GM10248 (cell line): Measurements from ENCODE around the gene GFPT1.

Source experiments
- CTCF ChIA-PET: fragments of 300-600 bp; sonication (Branson Sonifier 250); formaldehyde crosslinking; extraction: SDS; loops from one replicate; lab custom pipeline; 2021; ENCODE audit warnings: antibody characterized with exemption; lab: Yijun Ruan, JAX
- POLR2A ChIA-PET: fragments of 350-650 bp; sonication (Branson Sonifier 250); formaldehyde crosslinking; extraction: SDS; loops from one replicate; lab custom pipeline; 2020; ENCODE audit warnings: antibody characterized with exemption; lab: Yijun Ruan, JAX
- DNase-seq: peaks from one replicate; pipeline ENCODE4 v3.0.0; 2012; ENCODE audit errors: extremely low spot score
- TF ChIP-seq, protein P1 (sequence below): IDR thresholded peaks from 2 replicates; pipeline ENCODE4 v1.5.1; 2012; ENCODE audit warnings: mild to moderate bottlenecking, low read depth; ENCODE audit errors: extremely low read depth, missing control alignments, control extremely low read depth

GFPT1 gene

DNA sequence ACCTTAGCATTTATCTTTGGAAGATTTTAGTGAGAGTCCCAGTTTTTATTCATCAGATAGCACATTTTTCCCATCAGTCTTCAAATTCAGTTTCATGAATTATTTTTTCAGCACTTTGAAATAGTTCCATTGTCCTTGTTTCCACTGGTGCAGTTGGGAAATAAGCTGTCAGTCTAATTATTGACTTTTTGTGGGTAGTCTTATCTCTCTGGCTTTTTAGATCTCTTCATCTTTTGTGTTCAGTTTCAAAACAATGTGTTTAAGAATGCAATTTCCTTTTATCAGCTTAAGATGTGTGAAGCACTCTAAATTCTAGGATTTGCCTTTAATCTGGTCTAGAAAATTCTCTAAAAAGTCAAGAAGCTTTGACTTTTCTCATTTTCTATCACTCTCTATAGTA lies 70.5 kb downstream of the GFPT1 start:
- TF ChIP-seq, protein P1, sequence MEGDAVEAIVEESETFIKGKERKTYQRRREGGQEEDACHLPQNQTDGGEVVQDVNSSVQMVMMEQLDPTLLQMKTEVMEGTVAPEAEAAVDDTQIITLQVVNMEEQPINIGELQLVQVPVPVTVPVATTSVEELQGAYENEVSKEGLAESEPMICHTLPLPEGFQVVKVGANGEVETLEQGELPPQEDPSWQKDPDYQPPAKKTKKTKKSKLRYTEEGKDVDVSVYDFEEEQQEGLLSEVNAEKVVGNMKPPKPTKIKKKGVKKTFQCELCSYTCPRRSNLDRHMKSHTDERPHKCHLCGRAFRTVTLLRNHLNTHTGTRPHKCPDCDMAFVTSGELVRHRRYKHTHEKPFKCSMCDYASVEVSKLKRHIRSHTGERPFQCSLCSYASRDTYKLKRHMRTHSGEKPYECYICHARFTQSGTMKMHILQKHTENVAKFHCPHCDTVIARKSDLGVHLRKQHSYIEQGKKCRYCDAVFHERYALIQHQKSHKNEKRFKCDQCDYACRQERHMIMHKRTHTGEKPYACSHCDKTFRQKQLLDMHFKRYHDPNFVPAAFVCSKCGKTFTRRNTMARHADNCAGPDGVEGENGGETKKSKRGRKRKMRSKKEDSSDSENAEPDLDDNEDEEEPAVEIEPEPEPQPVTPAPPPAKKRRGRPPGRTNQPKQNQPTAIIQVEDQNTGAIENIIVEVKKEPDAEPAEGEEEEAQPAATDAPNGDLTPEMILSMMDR = no peak
- ChIA-PET CTCF (interaction anchor here (2.7 to 4.7 kb wide), 2 partner anchors 9 kb away, joined by 10 to 38 read pairs; no protein-coding TSS in a partner anchor), POLR2A (no interaction called here)
- DNase-seq = no peak

DNA sequence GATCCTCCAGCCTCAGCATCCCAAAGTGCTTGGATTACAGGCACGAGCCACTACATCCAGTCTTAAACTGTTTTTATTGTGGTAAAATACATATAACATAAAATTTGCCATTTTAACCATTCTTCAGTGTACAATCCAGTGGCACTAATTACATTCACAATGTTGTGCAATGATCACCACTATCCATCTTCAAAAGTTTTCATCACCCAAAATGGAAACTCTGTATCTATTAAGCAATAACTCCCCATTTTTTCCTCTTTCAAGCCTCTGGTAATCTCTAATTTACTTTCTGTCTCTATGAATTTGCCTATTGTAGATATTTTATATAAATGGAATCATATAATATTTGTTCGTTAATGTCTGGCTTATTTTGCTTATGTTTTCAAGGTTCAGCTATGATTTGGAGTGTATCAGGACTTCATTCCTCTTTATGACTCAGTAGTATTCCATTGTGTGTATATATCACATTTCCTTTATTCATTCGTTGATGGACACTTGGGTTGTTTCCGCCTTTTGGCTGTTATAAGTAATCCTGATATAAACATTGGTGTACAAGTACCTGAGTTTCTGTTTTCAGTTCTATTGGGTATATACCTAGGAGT lies 71.8 kb downstream of the GFPT1 start:
- DNase-seq = no peak
- CTCF ChIA-PET = interaction anchor here (1.0 to 2.7 kb wide), 2 partner anchors 9 to 10 kb away, joined by 4 to 10 read pairs; no protein-coding TSS in a partner anchor
- TF ChIP-seq, protein P1 = no peak
- POLR2A ChIA-PET = no interaction called here

DNA sequence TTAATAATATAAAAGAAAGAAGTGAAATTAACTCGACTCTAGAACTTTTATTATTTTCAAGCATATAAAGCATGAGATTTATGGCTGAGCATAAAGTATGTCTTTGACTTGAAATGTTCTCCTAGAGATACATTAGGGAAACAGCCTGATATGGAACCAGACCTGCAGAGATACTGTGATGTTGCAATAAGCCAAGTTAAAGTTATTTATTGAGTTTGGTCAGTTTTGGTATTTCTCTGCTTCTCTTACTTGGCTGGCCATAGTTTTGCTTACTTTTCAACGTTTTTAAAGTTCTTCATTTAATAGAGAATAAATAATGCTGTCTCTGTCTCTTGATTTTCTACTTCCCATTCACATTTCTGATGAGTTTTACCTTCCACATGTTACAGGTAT lies 76.0 kb downstream of the GFPT1 start:
- ChIA-PET CTCF (no interaction called here), POLR2A (no interaction called here)
- TF ChIP-seq, protein P1 = no peak
- DNase-seq = no peak

DNA sequence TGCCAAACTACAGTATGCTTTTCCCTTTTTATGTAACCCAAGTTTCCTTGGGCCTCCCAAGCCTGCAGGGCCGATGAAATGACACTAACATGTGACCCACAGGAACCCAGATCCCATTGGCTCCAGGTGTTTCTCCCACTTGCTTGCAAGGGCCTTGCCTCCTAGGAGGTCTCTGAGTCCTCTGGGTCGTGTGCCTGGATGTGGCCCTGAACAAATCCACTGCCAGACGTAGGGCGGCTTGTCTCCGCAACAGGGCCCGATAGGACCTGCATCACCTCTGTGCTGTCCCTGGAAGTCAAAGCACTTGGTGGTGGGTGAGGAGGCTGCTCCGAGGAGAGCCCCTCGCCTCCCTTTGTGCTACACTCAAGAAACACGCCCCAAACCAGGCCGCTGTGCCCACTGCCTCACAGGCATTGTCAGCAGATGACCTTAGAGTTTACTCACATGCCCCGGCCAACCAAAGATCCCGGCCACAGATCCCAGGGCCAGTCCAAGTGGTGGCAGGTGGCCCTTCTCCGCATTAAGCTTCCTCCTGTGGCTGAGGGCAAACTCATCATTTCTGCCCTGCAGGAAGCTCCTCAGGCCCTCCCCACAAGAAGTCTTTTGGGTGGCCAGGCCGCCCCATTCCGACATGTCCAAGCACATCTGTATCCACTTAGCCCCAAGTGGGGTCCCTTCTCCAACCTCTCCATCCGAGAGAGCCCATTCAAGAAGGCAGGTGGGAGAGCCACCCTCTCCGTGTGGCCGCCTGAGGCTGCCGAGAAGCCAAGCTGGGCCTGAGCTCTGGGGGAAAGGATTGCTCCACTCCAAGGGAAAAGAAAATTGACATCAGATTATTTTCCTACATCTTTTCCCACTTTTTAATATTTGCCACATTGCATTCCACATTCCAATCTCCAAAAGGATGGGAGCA lies 76.7 kb downstream of the GFPT1 start:
- no peak for DNase-seq
- TF ChIP-seq, protein P1 = no peak
- POLR2A ChIA-PET = interaction anchor here (0.7 kb wide), 1 partner anchor 1917 kb away, joined by 3 read pairs; no protein-coding TSS in a partner anchor
- CTCF ChIA-PET = interaction anchor here (5.5 kb wide), 1 partner anchor 8 kb away, joined by 38 read pairs; no protein-coding TSS in a partner anchor

DNA sequence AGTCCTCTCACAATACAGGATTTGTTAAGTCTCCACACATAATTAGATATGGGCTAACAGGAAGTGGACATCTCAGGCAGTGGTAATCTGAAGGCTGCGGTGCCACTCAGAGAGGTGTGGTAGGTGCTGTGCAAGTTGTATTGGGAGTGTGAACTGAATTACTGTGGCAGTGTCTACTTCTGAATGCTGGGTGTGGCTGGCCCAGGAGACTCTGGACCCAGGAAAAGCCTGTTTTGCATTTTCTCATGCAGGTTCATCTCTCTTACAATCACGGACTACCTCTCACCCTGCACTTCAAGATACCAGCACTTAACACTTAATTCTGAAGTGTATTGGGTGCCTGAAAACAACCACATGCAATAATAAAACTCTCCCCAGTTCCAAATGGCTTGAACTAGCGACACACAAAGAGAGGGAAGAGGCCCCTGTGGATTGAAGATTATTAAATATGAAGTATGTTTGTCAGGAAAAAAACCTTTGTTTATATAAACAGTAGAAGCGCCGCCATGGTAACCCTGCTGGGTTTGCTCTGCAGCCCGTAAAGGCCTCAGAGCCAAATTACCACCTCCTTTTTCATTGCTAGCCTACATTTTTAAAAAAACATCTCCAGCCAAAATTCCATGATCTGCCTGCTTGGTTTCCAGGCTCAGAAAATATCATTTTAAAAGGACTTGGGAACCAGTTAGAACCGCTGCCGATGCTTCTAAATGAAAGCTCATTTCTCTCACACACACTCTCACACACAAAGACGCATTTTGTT lies 77.5 kb downstream of the GFPT1 start:
- POLR2A ChIA-PET = interaction anchor here (0.7 kb wide), 1 partner anchor 1918 kb away, joined by 3 read pairs; no protein-coding TSS in a partner anchor
- TF ChIP-seq, protein P1 = no peak
- no peak for DNase-seq
- CTCF ChIA-PET = interaction anchor here (1.1 to 5.5 kb wide), 3 partner anchors 9 to 366 kb away, joined by 3 to 38 read pairs (median 17); no protein-coding TSS in a partner anchor

DNA sequence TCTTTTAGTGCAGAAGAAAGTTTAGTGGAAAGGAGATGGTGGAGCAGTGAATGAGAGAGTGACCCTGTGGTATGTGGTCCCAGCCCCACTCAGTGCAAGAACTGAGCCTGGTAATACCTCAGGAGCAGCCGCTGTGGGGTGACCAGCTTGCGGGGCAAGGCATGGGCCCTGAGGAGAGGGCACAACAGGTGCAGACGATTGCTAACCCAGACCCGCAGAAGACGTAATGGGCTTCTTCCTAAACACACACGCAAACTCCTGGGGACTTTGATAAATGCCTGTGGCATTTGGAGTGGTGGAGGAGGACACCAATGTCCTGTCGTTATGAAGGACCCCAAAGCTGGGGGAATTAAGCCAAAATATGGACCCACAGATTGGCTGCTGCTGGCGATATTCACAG lies 78.7 kb downstream of the GFPT1 start:
- ChIA-PET POLR2A (no interaction called here), CTCF (interaction anchor here (0.5 to 5.5 kb wide), 7 partner anchors 10 to 365 kb away, joined by 3 to 38 read pairs (median 14); no protein-coding TSS in a partner anchor)

More for the DNA sequence above, 78.7 kb downstream of the GFPT1 start:
- no peak for DNase-seq
- TF ChIP-seq, protein P1 = no peak
